GM06990 (cell line): ENCODE results near the gene EXD3.

Experiments
- DNase-seq: peaks from one replicate; pipeline ENCODE4 v3.0.0-alpha.2; 2011; ENCODE audit not compliant: insufficient read length; ENCODE audit errors: extremely low read depth
- H3K27me3 ChIP-seq: replicated peaks from 2 replicates; pipeline ENCODE4 v1.6.0; 2011; ENCODE audit warnings: low read length; ENCODE audit not compliant: control insufficient read depth, insufficient read depth
- H3K36me3 ChIP-seq: 2 replicates; pipeline ENCODE4 v1.5.1; 2011; ENCODE audit warnings: low read length; ENCODE audit not compliant: control insufficient read depth, insufficient read depth
- H3K4me3 ChIP-seq: replicated peaks from 2 replicates; pipeline ENCODE4 v1.5.1; 2011; ENCODE audit warnings: low read depth, mild to moderate bottlenecking, control low read depth, low read length
- TF ChIP-seq, protein P1 (sequence below): IDR thresholded peaks from 2 replicates; pipeline ENCODE4 v1.5.1; 2011; ENCODE audit warnings: low read length, control low read depth, mild to moderate bottlenecking, inconsistent platforms; ENCODE audit not compliant: insufficient read depth, poor library complexity, severe bottlenecking

The EXD3 gene

DNA sequence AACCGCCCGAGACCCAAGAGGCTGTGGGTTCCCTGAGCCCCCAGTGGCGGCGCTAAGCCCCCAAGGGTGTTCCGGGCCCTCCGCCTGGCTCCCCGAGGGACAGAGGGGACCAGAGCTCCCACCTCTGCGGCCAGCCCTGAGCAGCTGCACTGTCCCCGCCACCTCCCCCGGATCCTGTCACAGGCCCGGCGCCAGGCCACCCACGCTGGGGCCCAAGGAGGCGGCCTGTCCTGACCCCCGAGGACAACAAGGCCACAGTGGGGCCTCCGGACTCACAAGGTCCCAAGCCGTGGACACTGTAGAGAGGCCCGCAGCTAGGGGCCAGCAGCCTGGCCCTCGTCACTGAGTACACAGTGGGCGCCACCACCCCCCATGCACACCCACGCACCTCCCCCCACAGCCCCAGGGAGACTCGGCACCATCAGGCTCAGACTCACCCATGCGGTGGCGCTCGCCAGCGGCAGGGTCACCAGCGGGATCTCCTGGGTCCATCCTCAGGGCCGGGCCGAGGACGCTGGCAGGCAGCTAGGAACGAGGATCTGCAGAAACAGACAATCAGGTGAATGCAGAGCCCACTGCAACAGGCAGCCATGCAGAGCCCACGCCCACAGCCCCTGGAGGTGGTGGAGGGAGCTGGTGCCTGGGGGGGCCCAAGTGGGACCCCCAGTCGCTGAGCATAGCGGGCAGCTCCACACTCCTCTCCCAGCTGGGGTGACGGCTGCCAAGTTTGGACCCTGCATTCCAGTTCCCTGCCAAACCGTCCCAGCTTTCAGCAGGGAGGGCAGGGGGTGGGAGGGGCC is 27.9 kb downstream of the EXD3 start:
- H3K4me3 ChIP-seq = no peak overlapping the region
- H3K27me3 ChIP-seq = no peaks in the 10 kb centered on the region
- no peaks in the 10 kb centered on the region; the same call in 1 of the 2 replicates for H3K36me3 ChIP-seq
- TF ChIP-seq, protein P1, sequence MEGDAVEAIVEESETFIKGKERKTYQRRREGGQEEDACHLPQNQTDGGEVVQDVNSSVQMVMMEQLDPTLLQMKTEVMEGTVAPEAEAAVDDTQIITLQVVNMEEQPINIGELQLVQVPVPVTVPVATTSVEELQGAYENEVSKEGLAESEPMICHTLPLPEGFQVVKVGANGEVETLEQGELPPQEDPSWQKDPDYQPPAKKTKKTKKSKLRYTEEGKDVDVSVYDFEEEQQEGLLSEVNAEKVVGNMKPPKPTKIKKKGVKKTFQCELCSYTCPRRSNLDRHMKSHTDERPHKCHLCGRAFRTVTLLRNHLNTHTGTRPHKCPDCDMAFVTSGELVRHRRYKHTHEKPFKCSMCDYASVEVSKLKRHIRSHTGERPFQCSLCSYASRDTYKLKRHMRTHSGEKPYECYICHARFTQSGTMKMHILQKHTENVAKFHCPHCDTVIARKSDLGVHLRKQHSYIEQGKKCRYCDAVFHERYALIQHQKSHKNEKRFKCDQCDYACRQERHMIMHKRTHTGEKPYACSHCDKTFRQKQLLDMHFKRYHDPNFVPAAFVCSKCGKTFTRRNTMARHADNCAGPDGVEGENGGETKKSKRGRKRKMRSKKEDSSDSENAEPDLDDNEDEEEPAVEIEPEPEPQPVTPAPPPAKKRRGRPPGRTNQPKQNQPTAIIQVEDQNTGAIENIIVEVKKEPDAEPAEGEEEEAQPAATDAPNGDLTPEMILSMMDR = no peak
- DNase-seq = no peak

DNA sequence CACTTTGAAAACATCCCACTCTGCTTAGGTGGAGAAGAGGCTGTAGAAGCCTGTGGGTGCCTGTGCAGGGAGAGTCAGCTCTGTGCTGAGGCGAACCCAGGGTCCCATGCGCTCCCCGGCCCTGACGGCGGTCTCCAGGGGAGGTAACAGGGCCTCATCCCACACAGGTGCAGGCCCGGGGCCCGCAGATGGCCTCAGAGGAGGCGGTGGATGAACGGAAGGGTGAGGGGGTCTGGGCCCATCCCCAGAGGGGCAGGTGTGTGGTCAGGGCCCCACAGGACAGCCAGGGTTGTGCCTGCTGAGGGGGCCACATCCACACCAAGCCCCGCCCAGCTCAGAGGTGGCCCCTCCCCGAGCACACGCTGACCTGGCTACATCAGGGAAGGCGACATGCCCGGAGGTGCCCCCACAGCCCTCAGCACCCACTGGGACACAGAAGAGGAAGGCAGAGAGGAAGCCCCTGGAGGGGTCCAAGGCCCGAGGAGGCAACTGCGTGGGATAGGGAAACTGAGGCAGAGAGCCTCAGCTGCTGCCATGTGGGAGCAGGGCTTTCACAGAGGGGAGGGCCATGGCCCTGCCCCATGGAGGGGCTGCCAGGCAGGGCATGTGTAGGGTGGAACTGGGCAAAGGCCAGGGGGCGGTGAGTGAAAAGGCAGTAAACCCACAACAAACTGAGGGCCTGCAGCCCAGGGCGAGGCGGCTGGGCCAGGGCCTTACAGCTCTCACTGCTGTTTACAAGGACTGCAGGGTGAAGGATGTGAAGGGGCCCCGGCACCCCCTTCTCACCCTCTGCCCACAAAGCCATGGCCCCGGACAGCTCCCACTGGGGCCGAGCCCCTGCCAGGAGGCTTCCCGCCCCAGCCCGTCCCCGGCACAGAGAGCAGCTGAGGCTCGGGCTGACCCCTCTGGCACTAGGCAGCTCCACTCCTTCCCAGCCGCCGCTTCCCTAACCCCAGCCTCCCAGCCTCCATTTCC is 29.5 kb downstream of the EXD3 start:
- Histone ChIP-seq H3K27me3 (no peaks in the 10 kb centered on the region), H3K36me3 (no peaks in the 10 kb centered on the region; the same call in 1 of the 2 replicates), H3K4me3 (no peak overlapping the region)
- TF ChIP-seq, protein P1 = no peak
- no peak for DNase-seq

DNA sequence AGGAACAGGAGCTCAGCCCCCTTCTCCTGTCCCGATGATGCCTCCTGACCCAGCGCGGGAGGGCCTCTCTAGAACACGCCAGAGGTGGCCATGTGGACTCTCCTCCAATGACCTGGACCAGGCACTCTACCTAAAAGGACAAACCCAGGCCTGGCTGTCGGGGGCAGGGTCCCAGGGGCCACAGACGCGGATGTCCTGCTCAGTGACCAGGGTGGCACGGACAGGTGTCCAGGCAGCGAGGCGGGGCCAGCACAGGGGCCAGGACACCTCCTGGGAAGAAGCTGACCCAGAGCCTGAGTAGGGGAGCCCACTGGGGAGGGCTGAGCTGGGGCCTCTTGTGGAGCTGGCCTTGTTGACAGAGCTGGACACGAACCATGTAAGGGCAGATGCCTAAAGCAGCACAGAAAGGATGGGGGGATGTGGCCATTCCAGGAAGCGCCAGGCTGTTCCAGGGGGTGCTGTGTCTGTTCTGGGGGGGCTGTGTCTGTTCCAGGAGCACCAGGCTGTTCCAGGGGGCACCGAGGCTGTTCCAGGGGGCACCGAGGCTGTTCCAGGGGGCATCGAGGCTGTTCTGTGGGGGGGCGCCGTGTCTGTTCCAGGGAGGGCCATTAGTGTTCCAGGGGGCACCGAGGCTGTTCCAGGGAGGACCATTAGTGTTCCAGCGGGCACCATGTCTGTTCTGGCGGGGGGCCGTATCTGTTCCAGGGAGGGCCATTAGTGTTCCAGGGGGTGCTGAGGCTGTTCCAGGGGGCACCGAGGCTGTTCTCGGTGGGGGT is 30.5 kb downstream of the EXD3 start:
- TF ChIP-seq, protein P1 = no peak
- no peaks in the 10 kb centered on the region for H3K27me3 ChIP-seq
- no peaks in the 10 kb centered on the region; the same call in 1 of the 2 replicates for H3K36me3 ChIP-seq
- DNase-seq = no peak
- H3K4me3 ChIP-seq = no peak overlapping the region

DNA sequence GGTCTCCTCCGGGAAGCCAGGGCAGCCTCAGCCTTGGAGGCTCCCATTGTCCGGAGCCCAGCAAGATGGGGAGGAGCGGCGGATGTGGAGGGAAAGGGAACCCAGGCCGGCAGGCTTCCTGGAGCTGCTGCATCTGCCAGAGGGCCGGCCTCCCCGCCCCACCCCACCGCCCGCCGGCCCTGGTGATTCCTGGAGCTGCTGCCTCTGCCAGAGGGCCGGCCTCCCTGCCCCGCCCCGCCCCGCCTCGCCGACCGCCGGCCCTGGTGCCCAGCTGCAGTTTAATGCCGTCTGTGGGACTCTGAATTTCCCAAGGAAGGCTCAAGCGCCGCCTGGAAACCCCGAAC is 31.6 kb downstream of the EXD3 start:
- H3K36me3 ChIP-seq = no peaks in the 10 kb centered on the region; the same call in 1 of the 2 replicates
- no peak overlapping the region for H3K4me3 ChIP-seq
- TF ChIP-seq, protein P1 = no peak
- no peaks in the 10 kb centered on the region for H3K27me3 ChIP-seq
- no peak for DNase-seq

DNA sequence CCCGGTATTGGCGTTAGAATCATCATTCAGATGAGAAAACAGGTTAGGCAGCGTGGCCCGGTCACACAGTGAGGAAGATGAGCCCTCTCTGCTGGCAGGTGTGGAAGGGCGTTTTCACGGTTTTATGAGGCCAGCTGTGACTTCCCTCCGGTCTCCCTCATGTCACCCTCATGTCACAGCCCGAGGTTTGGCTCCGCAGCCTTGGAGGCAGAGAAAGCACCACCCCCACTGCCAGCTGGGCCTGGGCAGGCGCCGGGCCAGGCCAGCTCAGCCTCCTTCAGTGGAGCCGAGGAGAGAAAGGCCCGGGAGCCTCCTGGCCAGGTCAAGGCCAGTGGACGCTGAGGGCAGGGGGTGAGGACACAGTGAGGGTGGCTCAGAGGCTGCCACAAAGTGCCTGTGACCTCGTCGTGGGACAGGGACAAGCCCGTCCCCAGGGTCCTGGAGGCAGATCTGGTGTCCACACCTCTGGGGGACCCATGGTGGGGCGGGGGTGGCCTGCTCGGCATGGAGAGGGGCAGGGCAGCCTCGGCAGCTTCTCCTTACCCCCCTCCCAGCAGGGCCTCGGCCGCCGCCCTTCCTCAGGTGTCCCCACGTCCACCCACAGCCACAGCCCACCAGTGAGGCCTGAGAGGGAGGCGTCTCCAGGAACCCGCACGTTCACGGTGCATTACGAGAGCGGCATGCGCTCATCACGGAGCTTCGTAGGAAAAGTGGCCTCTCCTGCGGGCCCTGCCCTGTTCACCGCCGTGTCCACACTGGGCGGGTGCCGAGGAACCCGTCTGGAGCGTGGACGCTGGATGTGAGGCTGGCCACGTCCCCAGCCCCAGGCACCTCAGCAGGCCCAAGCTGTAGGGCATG is 32.2 kb downstream of the EXD3 start:
- TF ChIP-seq, protein P1 = no peak
- no peak for DNase-seq
- H3K36me3 ChIP-seq = no peaks in the 10 kb centered on the region; the same call in 1 of the 2 replicates

More for the DNA sequence above, 32.2 kb downstream of the EXD3 start:
- no peak overlapping the region for H3K4me3 ChIP-seq
- no peaks in the 10 kb centered on the region for H3K27me3 ChIP-seq
